HG02981 (cell line): ENCODE data around the gene ZFP42.
"Not testable (repeated sequence)": the region's sequence is repeated elsewhere in the genome, so short reads cannot be mapped to it uniquely, and the experiment has no call there.

ENCODE experiments used
- ATAC-seq: cut with Tn5 transposase; IDR thresholded peaks from one replicate; pipeline ENCODE4 v1.9.1; 2021; ENCODE audit warnings: mild to moderate bottlenecking, moderate library complexity; ENCODE audit not compliant: unreplicated experiment

Gene ZFP42

GRCh38 chr4:187995322-187996207 lies at the start of gene ZFP42:
ZFP42 (plus strand) TSS chr4:187995771; CDS start chr4:188002808, 7,037 bp downstream.
- ATAC-seq = no peak

- ATAC-seq = no peak
Observed at GRCh38 chr4:187961171-187961570, 34.4 kb upstream of the ZFP42 start.

- no peak for ATAC-seq
Observed at GRCh38 chr4:187961961-187962360, 33.6 kb upstream of the ZFP42 start.

- ATAC-seq = no peak
Observed at GRCh38 chr4:187962926-187963325, 32.6 kb upstream of the ZFP42 start.

GRCh38 chr4:187965726-187966125 lies 29.8 kb upstream of the ZFP42 start:
- no peak for ATAC-seq

- ATAC-seq = no peak
Observed at GRCh38 chr4:187972135-187972534, 23.4 kb upstream of the ZFP42 start.

- ATAC-seq = no peak
Observed at GRCh38 chr4:187983746-187984145, 11.8 kb upstream of the ZFP42 start.

- ATAC-seq = no peak
Observed at GRCh38 chr4:187992971-187993370, 2.6 kb upstream of the ZFP42 start.

GRCh38 chr4:187993827-187994226 lies 1.7 kb upstream of the ZFP42 start:
- ATAC-seq = no peak

- no peak for ATAC-seq
Observed at GRCh38 chr4:187996502-187997177, 1.1 kb downstream of the ZFP42 start.

- not testable (repeated sequence) for ATAC-seq
Observed at GRCh38 chr4:187997991-187998390, 2.4 kb downstream of the ZFP42 start.

- ATAC-seq = no peak
Observed at GRCh38 chr4:187999406-187999932, 3.9 kb downstream of the ZFP42 start.

GRCh38 chr4:188002323-188002722 lies 6.8 kb downstream of the ZFP42 start:
- no peak for ATAC-seq

GRCh38 chr4:188002751-188003150 lies 7.2 kb downstream of the ZFP42 start:
- ATAC-seq = no peak

- no peak for ATAC-seq
Observed at GRCh38 chr4:188005561-188005960, 10.0 kb downstream of the ZFP42 start.

- ATAC-seq = no peak
Observed at GRCh38 chr4:188006285-188006848, 10.8 kb downstream of the ZFP42 start.

GRCh38 chr4:188008377-188008776 lies 12.8 kb downstream of the ZFP42 start:
- ATAC-seq = no peak

GRCh38 chr4:188012426-188012945 lies 16.9 kb downstream of the ZFP42 start:
- no peak for ATAC-seq

GRCh38 chr4:188015025-188015940 lies 19.7 kb downstream of the ZFP42 start:
- ATAC-seq = no peak

- ATAC-seq = no peak
Observed at GRCh38 chr4:188016754-188017153, 21.2 kb downstream of the ZFP42 start.
